Stimulated activated CD8-positive, alpha-beta memory T cell treated with anti-CD3 and anti-CD28 coated beads, Interleukin-4, amount 100 ng/mL, for 1 hour (primary cell): Measurements from ENCODE around the gene RNF121.

Experiments
- DNase-seq, 2 donors: peaks; one replicate each; pipeline ENCODE4 v3.0.0-alpha.2; 2020; ENCODE audit warnings: low read depth in 2 of 2, low spot score in 1 of 2

RNF121 gene

DNA sequence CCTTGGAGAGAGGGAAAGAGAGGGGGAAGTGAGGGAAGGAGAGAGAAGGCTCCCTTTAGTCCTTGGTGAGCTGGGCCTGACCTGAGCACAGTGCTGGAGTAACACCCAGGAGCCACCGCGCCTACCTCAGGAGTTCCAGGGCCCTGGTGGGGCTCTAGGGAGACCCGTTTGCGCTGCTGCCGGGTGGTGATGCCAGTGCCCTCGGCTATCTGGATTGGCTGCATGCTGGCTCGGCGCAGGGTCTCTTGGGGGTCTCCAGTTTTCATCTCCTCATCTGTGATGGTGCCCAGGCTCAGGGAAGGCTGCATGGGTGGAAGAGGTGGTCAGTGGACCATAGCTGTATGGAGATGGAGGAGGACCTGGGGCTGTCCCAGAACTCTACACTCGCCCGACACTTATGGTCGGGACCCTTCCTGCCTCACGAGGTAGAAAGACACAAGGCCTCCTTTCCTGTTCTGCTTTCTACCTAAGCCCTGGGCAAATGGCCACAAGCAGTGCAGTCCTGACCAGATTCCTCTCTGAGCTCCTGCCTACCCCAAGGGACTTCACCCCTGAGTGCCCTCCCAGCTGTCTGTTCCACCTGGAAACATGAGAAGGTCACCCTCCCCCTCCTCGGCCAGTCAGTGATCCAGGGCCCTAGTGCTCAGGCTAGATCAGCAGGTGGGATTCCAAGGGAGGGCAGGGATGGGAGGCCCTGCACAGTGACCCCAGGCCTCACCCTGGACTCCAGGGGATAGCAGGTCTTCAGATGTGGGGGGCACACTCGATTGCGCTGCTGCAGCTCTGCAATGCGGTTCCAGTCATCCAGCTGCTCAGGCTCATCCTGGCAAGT is 75.9 kb downstream of the RNF121 start:
- DNase-seq, result no peak

DNA sequence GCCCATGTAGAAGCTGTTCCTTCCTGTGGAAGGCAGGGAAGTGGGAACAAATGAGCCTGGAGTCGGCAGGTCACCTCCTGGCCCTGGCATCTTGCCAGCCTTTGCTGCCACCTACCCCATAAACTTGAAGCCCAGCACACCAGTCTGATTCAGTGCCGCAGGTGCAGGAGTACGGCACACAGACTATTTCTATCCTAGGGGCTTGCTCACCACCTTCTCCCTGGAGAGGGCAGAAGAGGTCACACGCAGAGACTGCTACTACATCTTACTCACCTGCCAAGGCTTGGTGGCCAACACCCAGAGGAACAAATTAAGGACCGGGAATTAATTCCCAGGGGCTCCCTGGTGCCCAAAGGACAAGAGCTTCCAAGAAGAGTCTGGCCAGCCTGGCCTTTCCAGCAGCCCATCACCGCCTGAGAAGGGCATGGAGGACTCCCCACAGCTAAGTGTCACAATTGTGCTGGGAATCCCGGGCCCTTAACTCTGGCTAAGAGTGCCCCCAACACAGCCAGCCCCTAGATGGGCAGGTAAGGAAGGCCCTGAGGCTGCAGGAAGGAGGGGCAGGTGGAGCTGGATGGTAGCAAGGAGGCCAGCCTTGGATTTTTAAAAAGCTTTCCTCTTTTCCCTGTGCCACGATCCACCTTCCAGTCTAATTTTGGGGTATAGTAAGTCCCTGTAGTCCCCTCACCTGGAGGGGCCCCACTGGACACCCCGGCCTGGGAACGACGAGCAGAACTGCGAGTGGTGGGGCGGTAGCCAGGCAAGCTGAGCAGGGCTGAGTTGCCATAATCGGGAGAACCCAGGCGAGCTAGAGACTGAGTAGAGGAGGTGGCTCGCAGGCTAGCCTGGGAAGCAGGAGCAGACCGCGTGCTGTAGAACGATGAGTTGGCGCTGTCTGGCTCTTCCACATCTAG is 76.8 kb downstream of the RNF121 start:
- DNase-seq, result no peak

DNA sequence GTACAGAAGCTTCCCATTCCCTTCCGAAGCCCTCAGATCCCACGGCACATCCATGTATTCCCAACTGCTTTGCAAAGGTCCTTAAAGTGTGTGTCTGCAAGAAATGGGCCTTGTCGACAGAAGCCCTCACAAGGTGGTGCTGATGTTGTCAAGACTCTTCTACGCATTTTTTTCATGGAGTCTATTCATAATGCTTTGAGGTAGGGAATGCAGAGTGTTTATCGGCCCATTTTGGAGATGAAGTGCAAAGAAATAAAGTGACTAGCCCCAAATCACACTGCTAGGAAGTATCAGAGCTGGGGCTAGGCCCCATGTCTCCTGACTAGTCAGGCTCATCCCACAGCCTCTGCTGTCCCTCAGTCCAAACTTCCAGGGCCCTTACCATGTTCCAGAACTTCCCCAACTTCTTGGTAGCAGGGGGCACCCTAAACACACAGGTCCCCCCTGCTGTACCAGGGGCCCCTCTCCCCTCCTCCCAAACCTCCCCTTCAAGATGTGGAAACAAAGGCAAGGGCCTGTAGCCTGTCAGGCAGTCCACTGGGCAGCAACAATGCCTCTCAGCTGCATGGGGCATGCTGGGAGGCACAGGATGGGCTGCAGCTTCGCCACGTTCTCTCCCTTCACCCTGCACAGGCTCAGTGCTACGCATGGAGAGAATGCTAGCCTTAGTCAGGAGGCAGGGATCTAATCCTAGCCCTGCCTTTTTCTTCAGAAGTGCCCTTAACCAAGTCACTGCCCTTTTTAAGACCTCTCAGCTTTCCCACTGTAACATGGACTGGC is 77.7 kb downstream of the RNF121 start:
- no peak for DNase-seq

DNA sequence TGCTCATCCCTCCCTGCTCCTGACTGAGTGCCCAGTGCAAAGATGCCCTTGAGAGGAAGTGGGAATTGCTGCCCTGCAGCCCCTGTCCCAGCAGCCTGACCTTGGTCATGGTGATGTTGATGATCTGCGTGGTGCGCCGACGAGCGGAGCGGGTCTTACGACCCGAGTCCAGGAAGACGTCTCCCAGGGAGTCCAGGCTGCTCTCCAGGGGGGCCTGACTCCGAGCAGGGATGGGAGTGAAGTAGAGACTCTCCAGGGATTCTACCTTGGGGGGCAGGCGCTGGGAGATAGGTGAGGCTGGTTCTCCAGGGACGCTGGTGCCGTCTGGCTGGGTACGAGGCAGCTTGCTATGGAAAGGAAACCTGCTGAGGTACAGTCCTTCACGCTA is 78.2 kb downstream of the RNF121 start:
- DNase-seq, result no peak

DNA sequence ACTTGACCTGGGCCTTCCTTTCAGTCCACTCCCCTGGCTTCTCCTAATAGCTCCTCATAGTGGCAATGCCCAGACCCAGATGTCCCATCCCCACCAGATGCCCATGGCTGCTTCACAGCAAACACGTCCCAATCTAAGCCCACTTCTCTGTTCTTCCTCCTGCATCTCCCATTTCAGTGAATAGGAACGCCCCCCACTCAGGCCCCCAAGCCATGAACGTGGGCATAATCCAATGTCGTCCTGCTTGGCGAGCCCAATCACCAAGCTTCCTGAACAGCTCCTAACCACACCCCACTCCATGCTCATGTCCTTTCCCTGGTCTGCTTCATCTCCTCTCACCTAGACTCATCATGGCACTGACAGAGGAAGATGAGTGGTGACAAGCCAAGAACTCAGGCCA is 78.7 kb downstream of the RNF121 start:
- DNase-seq, result no peak

DNA sequence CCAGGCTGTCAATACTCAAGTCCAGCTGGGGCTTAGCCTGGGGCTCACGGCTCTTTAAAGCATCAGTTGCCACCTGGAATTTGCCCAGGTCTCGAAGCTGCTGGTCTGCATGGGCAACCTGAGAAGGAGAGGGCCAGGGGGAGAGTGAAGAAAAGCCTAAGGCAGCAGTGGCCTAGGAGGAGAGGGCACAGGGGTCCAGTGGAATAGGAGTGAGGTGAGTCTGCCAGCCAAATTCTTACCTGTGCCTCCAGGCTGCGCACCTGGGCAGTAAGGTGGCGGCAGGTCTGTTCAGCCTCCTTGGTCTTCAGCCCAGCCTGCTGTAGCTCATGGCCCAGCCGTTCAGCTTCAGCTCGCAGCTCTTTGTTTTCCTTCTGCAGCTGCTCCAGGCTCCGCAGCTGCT is 79.9 kb downstream of the RNF121 start:
- no peak for DNase-seq

DNA sequence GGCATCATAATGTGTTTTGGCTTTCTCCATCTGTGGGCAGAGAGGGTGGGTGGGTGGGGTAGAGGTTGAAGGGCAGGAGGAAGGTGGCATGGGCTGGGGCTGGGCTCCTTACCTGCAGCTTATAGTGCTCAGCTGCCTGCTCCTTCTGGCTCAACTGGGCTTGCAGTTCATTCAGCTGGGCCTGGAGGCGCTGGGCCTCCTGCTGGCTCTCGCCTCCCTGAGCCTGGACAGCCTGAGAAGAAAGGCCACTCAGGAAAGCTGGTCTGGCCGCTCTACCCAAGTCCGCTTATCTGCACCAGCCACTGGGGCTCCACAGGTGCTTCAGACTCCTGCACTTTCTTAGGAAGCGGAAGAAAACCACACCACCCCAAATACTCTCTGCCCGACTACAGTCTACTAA is 80.3 kb downstream of the RNF121 start:
- no peak for DNase-seq

DNA sequence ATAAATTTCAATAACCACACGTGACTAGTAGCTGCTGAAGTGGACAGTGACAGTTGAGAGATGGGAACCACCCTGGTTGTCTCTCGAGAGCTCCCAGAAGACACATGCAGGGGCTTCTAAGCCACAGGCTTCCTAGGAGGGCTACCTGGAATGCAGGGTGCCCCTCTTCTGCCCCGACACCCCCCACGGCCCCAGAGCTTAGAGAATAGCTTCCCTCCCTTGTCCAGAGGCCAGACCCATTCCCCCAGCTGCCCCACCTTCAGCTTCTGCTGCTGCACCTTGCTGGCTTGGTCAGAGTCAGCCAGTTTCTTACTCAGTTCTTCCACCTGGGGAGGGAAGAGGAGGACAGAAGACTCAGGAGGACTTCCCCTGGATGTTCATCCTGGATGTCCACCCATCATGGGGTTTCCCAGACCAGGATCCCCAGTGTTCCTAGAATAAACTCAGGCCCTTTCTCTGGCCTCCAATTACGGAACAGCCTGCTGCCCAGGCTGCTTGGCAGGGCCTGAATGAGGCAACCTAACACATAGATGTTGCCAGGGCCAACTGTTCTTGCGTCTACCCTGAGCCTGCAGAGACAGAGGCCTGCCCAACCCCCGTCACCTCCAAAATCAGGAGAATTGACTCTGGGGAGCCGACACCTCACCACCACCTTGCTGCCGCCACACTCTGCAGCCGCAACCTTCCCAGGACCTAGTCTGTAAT is 81.8 kb downstream of the RNF121 start:
- no peak for DNase-seq

DNA sequence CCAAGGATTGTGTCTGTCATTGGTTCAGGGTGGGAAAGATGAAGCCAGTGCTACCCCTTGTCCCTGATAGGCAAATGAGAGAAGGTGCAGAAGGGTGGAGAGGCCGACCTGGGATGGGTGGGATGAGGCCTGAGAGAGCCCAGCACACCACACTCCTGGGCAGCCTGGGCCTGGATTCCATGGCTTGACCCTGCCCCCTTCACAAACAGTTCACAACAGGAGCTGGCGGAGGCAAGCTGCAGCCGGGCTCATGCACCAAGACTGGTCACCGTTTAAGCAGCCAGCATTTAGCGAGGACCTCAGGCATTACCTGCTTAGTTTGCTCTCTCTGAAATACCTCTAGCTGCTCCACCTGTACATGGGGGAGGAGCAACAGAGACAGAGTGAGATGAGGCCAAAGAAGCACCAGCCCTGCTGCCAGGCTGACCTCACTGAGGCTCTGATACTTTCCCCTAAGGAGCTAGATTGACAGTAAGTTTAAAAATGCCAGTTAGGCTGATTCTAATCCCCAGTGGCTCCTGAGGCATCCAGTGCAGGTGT is 83.3 kb downstream of the RNF121 start:
- no peak for DNase-seq

DNA sequence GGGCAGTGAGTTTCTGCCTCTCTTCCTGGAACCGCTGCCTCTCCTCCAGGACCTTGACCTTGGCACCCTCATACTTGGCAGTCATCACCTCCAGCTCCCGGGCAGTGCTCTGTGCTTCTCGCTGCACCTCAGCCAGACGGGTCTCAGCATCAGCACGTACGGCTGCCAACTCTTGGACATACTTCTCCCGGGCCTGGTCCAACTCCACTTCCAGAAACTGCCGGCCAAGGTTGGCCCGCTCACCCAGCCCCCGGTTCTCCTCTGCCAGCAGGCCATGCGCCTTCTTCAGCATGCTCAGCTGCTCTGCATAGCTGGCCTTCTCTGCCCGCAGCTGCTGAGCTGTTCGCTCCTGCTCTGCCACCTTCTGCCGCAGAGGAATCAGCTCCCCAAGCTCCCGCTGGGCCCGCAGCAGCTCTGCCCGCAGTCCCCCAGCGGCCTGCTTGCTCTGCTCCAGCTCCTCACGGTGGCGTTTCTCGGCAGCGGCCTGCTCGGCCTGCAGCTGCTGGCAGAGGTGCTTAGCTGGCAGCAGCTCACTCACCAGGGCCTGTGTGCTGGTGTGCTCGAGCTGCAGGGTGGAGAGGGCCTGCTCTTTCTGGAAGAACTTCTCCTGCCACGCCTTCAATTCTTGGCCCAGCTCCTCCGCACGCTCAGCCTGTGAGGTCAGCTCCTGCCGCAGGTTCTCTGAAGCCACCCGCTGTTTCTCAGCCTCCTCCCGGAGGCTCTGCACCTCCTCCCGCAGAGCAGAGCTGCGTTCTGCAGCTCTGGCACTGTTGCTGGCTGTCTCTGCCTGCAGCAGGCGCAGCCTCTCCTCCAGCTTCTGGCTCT is 84.3 kb downstream of the RNF121 start:
- no peak for DNase-seq

DNA sequence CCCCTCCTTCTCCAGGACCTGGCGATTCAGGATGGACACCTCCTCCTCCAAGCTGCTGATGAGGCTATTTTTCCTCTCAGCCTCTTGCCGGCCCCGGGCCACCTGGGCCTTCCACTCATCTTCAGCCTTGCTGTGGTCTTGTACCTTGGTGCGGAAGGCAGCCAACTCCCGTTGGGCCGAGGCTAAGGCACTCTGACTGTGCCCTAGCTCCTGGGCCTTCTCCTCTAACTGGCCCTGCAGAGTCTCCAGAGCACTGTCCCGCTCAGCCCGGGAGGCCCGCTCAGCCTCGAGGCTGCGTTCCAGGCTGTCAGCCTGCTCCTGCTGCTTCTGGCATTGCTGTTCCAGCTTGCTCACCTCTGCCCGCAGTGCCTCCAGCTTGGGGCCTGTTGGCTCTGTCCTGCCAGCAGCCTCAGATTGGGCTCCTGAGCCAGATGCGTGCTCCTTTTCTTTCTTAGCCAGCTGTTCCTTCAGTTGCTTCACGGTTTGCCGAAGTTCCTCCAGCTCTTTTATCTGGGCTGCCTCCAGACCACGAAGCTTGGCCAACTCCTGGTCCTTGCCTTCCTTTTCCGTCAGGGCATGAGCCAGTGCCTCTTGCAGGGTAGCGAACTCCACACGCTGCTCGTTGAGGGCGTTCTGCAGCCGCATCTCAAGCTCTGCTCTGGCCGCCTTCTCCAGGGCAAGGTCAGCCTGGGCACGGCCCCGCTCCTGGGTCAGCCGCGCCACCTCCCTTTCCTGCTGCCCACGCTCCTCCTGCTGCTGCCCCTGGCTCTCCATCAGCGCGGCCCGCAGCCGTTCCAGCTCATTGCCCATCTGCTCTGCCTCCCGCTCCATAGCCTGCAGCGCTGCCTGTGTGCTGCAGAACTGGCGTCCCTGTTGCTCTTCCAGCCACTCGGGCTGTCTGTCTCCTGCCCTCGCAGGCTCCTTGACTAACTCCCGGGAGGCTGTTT is 85.2 kb downstream of the RNF121 start:
- DNase-seq, result no peak

DNA sequence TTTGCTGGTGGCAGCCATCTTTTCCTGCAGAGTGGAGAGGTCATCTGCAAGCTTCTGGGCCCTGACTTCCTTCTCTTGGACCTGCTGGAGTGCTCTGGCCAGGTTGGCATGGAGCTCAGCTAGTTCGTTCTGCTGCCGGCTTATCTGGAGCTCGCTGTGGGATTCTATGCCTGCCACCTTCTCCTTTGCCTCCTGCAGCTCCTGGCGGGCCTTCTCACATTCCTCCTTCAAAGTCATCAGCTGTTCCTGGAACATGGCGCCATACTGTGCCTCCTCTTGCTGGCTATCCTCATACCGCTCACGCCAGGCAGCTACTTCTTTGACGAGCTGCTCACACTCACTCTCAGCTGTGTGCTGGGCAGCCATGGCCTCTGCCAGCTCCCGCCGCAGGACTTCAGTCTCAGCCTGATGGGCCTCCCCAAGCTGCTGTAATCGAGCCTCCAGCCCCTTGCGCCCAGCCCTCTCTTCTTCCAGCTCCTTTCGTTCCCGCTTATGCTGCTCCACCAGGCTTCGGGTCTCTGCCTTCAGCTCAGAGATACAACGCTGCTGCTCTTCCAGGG is 86.0 kb downstream of the RNF121 start:
- DNase-seq, result no peak

DNA sequence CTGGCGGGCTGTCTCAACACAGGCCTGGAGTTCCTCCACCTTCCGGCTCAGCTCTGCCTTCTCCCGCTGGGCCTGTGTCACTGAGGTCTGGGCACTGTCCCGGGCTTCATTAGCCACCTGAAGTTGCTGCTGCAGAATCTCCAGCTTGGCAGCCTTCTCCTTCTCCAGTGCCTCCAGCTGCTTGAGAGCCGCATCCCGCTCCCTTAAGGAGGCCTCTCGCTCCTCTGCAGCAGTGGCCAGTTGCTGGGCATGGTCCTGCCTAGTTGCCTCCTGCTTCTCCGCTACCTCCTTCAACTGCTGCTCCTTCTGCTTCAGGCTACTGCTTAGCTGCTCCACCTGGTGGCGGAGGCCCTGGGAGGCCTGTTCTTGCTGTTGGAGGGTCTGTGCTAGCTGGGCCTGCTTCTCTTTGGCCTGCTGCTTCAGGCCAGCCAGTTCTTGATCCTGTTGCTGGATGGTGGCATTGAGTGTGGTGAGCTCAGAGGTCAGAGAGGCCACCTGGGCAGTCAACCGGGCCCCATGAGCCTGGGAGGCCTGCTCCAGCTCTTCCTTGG is 86.7 kb downstream of the RNF121 start:
- DNase-seq, result no peak

DNA sequence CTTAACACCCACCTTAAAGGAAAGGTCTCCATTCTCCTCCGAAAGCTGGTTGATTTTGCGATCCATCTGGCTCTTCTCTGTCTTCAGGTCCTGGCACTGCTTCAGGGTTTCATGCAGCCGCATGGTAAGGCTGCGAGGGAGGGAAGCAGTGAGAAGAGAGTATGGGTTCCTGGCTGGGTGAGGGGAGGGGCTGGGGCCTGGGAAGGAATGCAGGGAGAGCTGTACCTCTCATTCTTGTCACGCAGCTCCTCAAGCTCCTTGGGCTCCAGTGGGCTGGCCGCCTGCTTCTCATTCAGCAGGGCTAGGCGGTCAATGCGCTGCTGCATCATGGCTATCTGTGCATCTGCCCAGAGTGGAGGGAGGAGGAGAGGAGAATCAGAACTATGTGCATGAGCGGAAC is 89.3 kb downstream of the RNF121 start:
- DNase-seq, result no peak

DNA sequence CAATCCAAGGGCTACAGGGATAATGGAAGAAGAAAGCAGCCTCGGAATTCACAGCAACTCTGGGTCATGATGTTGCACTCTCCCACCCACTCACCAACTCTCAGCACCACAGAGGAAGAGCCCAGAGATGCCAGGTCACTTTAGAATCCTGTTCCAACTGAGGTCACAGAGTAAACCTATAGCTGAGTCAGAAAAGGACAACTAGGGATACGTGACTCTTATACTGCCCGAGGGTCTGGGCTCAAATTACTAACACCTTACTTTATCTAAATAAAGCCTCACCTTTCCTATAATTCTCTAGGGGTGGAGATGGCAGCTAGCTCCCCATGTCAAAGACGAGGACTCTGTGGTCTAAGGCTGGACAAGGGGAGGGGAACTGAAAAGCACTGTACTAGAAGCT is 94.5 kb downstream of the RNF121 start:
- DNase-seq, result no peak

DNA sequence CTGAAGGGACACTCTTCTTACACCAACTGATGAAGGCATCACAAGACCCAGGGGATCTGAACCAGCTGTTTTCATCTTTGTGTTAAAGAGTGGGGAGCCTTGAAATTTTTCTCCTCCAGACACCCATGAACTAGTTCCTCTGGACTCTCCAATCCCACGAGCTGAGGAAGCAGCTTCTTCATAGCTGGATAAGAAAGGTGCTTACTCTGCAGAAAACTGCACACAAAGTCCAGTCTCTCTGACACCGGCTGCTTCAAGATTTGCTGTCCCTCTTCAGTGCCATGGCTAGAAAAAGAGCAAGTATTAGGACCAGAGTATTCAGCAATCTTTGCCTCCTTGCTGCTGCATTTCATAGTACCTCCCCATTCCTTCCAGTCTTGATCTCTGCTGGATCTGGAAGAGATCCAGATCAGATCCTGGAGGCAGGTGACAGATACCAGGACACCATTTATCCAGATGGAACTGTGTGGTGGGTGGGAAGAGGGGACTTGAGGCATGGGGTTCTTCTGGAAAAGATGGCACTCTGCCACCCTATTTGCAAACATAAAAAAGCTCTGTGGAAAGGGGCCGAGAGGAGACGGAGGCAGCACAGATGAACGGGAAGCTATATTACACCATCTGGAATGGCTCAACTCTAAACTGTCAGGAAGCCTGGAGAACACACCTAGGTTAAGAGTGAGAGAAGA is 95.4 kb downstream of the RNF121 start:
- no peak for DNase-seq

DNA sequence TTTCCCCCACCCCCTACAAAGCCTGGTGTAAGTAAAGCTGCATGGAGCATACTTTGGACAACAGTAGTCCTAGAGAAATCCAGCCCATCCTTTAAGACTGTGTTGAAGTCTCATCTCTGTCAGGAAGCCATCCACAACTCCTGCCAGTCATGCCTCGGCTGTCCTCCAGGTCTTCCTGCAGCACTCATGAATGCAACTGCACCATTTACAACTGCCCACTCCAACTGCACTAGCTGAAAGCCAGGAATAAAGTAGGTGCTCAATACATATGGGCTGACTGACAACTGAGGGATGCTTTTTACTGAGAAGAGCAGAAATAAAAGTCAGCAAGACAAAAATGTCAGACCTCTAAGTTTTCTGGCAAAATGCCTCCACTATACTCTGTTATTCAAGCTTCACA is 97.2 kb downstream of the RNF121 start:
- DNase-seq, result no peak
